ENCODE data around the gene KRT79. TPM values are rescaled to one million over a fixed set of nuclear protein-coding genes. Genes with fewer than 3 reads are reported as not detected.

KRT79 gene
- total RNA-seq, 4 donors from 2014 or later = 1.8 TPM; not detected in 3

GRCh38 chr12:52822771-52823510, 11.2 kb downstream of the KRT79 start:
- TF ChIP-seq POLR2A (IDR thresholded peaks at IDR 0.05) = no peak
- TF ChIP-seq CTCF (IDR thresholded peaks at IDR 0.05) = no peak
- Histone ChIP-seq H3K27me3 (peaks cover 0 to 7% (median 0%) of the 10 kb centered on the region in 4 donors), H3K27ac (peak overlapping the region in 1 of 4 donors; percentile 22), H3K36me3 (no peaks in the 10 kb centered on the region), H3K4me3 (no peak overlapping the region), H3K4me1 (peaks cover 0 to 50% (median 8%) of the 10 kb centered on the region in 3 donors), H3K9me3 (no peaks in the 10 kb centered on the region)
- intact Hi-C loops (cut with DNase I) = no loop called here
- 60 to 69% methylated on average over 10 to 15 of the region's 16 CpGs for WGBS, 2 donors
- no peak for DNase-seq

GRCh38 chr12:52821826-52822660, 12.1 kb downstream of the KRT79 start:
- Histone ChIP-seq H3K4me3 (no peak overlapping the region), H3K27me3 (peaks cover 0 to 10% (median 0%) of the 10 kb centered on the region in 4 donors), H3K27ac (peak overlapping the region in 1 of 4 donors; percentile 22), H3K4me1 (peaks cover 0 to 56% (median 8%) of the 10 kb centered on the region in 3 donors), H3K9me3 (no peaks in the 10 kb centered on the region), H3K36me3 (no peaks in the 10 kb centered on the region)
- 61 to 83% methylated on average over 3 to 9 of the region's 10 CpGs for WGBS, 2 donors
- TF ChIP-seq POLR2A (IDR thresholded peaks at IDR 0.05) = no peak
- no peak for TF ChIP-seq CTCF (IDR thresholded peaks at IDR 0.05)
- intact Hi-C loops (cut with DNase I) = no loop called here
- no peak for DNase-seq

DNA sequence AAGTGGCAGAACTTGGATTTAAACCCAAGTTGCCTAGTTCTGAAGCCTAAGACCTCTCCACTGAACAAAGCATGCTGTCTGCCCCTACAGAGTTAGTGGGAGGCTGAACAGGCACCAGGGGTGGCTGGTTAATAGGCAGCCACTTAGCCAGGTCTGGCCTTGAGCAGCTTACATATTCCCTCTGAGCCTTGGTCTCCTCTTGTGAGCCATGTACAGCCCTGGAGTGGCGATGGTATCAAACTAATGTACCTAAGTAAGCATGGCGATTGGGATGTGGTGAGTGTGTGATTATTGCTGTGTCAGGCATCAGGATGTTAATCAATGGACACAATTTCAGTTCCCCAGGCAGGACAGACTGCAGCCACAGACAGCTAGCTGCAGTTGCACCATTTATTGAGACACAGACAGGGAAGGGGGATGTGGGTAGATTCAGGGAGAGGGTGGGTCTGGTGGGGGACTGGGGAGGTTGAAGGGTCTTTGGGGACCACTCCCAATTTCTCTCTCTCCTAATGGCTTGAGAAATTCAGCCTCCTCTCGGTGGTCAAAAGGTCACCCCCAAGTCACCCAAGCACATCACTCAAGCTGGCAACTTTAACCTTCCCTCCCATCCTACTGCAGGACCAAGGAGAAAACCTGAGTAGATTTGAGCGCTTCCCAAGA, 12.9 kb downstream of the KRT79 start:
- no peaks in the 10 kb centered on the region for H3K9me3 ChIP-seq
- peak overlapping the region in 1 of 4 donors; percentile 17 for H3K27ac ChIP-seq
- H3K4me1 ChIP-seq = peaks cover 0 to 56% (median 8%) of the 10 kb centered on the region in 3 donors
- TF ChIP-seq CTCF (IDR thresholded peaks at IDR 0.05) (no peak), POLR2A (IDR thresholded peaks at IDR 0.05) (no peak)
- intact Hi-C loops (cut with DNase I) = no loop called here
- H3K36me3 ChIP-seq = no peaks in the 10 kb centered on the region
- WGBS, 2 donors = 86 to 94% methylated on average over 3 of the region's 4 CpGs
- peaks cover 0 to 13% (median 0%) of the 10 kb centered on the region in 4 donors for H3K27me3 ChIP-seq
- H3K4me3 ChIP-seq = no peak overlapping the region
- no peak for DNase-seq

GRCh38 chr12:52820521-52820920, 13.6 kb downstream of the KRT79 start:
- no peak for DNase-seq
- no peaks in the 10 kb centered on the region for H3K9me3 ChIP-seq
- 81 to 82% methylated on average over 6 of the region's 6 CpGs for WGBS, 2 donors
- TF ChIP-seq CTCF (IDR thresholded peaks at IDR 0.05) = no peak
- no peak for TF ChIP-seq POLR2A (IDR thresholded peaks at IDR 0.05)
- no peak overlapping the region for H3K4me3 ChIP-seq
- H3K36me3 ChIP-seq = no peaks in the 10 kb centered on the region
- H3K4me1 ChIP-seq = peaks cover 0 to 61% (median 8%) of the 10 kb centered on the region in 3 donors
- H3K27ac ChIP-seq = peak overlapping the region in 1 of 4 donors; percentile 17
- peaks cover 0 to 13% (median 0%) of the 10 kb centered on the region in 4 donors for H3K27me3 ChIP-seq
- intact Hi-C loops (cut with DNase I) = no loop called here
